ENCODE data around the gene HPCAL4. TPM values are rescaled to one million over a fixed set of nuclear protein-coding genes. Genes with fewer than 3 reads are reported as not detected.
A peak's percentile ranks its signal among the peaks of the same experiment; 100 is the strongest.

HPCAL4 gene
- total and polyA plus RNA-seq, 2 donors from 2014 or later: 3.9 to 5.2 TPM

- peaks cover 3% of the 10 kb centered on the region for H3K27me3 ChIP-seq (ENCODE audit: control insufficient read depth, insufficient read depth, low read length)
- H3K27ac ChIP-seq (ENCODE audit: low read depth in 2 of 2, low read length in 2 of 2): no peak overlapping the region
- TF ChIP-seq CTCF (IDR thresholded peaks at IDR 0.05; ENCODE audit: borderline replicate concordance, extremely low read depth, insufficient read depth): no peak
- peaks cover 0 to 9% (median 0%) of the 10 kb centered on the region in 3 donors for H3K4me1 ChIP-seq (ENCODE audit: control insufficient read depth in 2 of 3, insufficient read depth in 2 of 3, low read depth in 1 of 3, low read length in 3 of 3)
- H3K4me3 ChIP-seq (ENCODE audit: low read length in 3 of 3): no peak overlapping the region
- intact Hi-C loops (cut with DNase I): no loop called here
- H3K9me3 ChIP-seq (ENCODE audit: control insufficient read depth in 2 of 3, insufficient read depth in 1 of 3, low read length in 3 of 3): no peaks in the 10 kb centered on the region
- H3K36me3 ChIP-seq (ENCODE audit: control insufficient read depth in 2 of 3, insufficient read depth in 3 of 3, low read length in 3 of 3): no peaks in the 10 kb centered on the region
- H3K9ac ChIP-seq (ENCODE audit: low read length in 3 of 3): no peak overlapping the region
- peak in 1 of 5 donors; percentile 78 for DNase-seq
- no peak for FAIRE-seq
These were observed 16.0 kb downstream of the HPCAL4 start for GRCh38 chr1:39675220-39675619.

GRCh38 chr1:39673215-39673614 is 18.0 kb downstream of the HPCAL4 start:
- intact Hi-C loops (cut with DNase I): no loop called here
- H3K9me3 ChIP-seq (ENCODE audit: control insufficient read depth in 2 of 3, insufficient read depth in 1 of 3, low read length in 3 of 3): no peaks in the 10 kb centered on the region
- TF ChIP-seq CTCF (IDR thresholded peaks at IDR 0.05; ENCODE audit: borderline replicate concordance, extremely low read depth, insufficient read depth): no peak
- H3K36me3 ChIP-seq (ENCODE audit: control insufficient read depth in 2 of 3, insufficient read depth in 3 of 3, low read length in 3 of 3): no peaks in the 10 kb centered on the region
- peaks cover 0 to 9% (median 0%) of the 10 kb centered on the region in 3 donors for H3K4me1 ChIP-seq (ENCODE audit: control insufficient read depth in 2 of 3, insufficient read depth in 2 of 3, low read depth in 1 of 3, low read length in 3 of 3)
- H3K9ac ChIP-seq (ENCODE audit: low read length in 3 of 3): no peak overlapping the region
- FAIRE-seq (no peak), DNase-seq (no peak)
- H3K27ac ChIP-seq (ENCODE audit: low read depth in 2 of 2, low read length in 2 of 2): no peak overlapping the region
- no peak overlapping the region for H3K4me3 ChIP-seq (ENCODE audit: low read length in 3 of 3)
- peaks cover 3% of the 10 kb centered on the region for H3K27me3 ChIP-seq (ENCODE audit: control insufficient read depth, insufficient read depth, low read length)

DNA sequence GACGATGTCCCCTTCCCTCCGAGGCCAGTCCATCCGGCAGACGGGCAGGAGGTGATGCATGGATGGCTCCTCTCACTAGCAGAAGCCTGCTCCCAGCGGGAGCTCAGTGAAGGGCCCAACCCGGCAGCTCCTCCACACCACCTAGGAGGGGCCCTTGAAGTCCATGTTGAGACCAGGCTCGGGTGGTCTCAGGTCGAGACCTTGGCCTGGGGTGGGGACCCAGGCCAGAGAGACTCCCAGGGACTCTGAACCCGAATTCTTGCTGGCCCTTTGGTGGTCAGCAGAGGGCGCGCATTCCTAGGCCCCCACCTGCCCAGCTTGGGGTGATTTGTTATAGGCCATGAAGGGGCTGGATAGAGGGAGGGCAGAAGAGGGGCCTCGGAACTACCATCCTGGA is 18.7 kb downstream of the HPCAL4 start:
- H3K4me1 ChIP-seq (ENCODE audit: control insufficient read depth in 2 of 3, insufficient read depth in 2 of 3, low read depth in 1 of 3, low read length in 3 of 3): peaks cover 0 to 9% (median 0%) of the 10 kb centered on the region in 3 donors
- DNase-seq (peak; percentile 26 to 62 (median 49)), FAIRE-seq (no peak)
- no peaks in the 10 kb centered on the region for H3K36me3 ChIP-seq (ENCODE audit: control insufficient read depth in 2 of 3, insufficient read depth in 3 of 3, low read length in 3 of 3)
- intact Hi-C loops (cut with DNase I): no loop called here
- peak; percentile 22 for TF ChIP-seq CTCF (IDR thresholded peaks at IDR 0.05; ENCODE audit: borderline replicate concordance, extremely low read depth, insufficient read depth)
- peak overlapping the region in 2 of 3 donors; percentile 46 to 48 for H3K4me3 ChIP-seq (ENCODE audit: low read length in 3 of 3)
- peaks cover 3% of the 10 kb centered on the region for H3K27me3 ChIP-seq (ENCODE audit: control insufficient read depth, insufficient read depth, low read length)
- H3K9ac ChIP-seq (ENCODE audit: low read length in 3 of 3): no peak overlapping the region
- no peaks in the 10 kb centered on the region for H3K9me3 ChIP-seq (ENCODE audit: control insufficient read depth in 2 of 3, insufficient read depth in 1 of 3, low read length in 3 of 3)
- H3K27ac ChIP-seq (ENCODE audit: low read depth in 2 of 2, low read length in 2 of 2): no peak overlapping the region
